HG03095 (cell line): Measurements from ENCODE around the gene OR4P4.

Experiments
- ATAC-seq: cut with Tn5 transposase; IDR thresholded peaks from one replicate; pipeline ENCODE4 v1.9.1; 2021; ENCODE audit warnings: moderate library complexity; ENCODE audit not compliant: unreplicated experiment

Gene OR4P4

GRCh38 chr11:55634813-55635212, at the start of gene OR4P4:
Gene OR4P4 (plus strand): TSS chr11:55635113.
- ATAC-seq = no peak

GRCh38 chr11:55607545-55607944, 27.4 kb upstream of the OR4P4 start, which contains the start of gene OR4C11:
Gene OR4C11 (minus strand): TSS chr11:55607645. CDS start chr11:55604373, 3,272 bp downstream.
- ATAC-seq = no peak

- no peak for ATAC-seq
These were observed 10.4 kb upstream of the OR4P4 start for GRCh38 chr11:55624531-55624930.

- no peak for ATAC-seq
These were observed 13.1 kb downstream of the OR4P4 start, which contains the start of gene OR4S2 for GRCh38 chr11:55648027-55648426. Gene OR4S2 (plus strand): TSS chr11:55648327. CDS start chr11:55650904, 2,577 bp downstream.

- ATAC-seq = no peak
These were observed 17.6 kb downstream of the OR4P4 start for GRCh38 chr11:55652560-55652959.

- no peak for ATAC-seq
These were observed 20.2 kb downstream of the OR4P4 start for GRCh38 chr11:55655096-55655495.

- peak; percentile 97 for ATAC-seq
These were observed 23.2 kb downstream of the OR4P4 start for GRCh38 chr11:55658031-55658573.

GRCh38 chr11:55658608-55659007, 23.7 kb downstream of the OR4P4 start:
- peak; percentile 29 for ATAC-seq

GRCh38 chr11:55661901-55662300, 27.0 kb downstream of the OR4P4 start, which contains the start of gene OR4C6:
Gene OR4C6 (plus strand): TSS chr11:55662201. CDS start chr11:55665167, 2,966 bp downstream.
- no peak for ATAC-seq

GRCh38 chr11:55669376-55669775, 34.5 kb downstream of the OR4P4 start:
- no peak for ATAC-seq

- no peak for ATAC-seq
These were observed 38.9 kb downstream of the OR4P4 start for GRCh38 chr11:55673860-55674259.
